ENCODE results near the gene VIM. TPM values are rescaled to one million over a fixed set of nuclear protein-coding genes. Genes with fewer than 3 reads are reported as not detected.

Gene VIM
- total and polyA plus RNA-seq, 10 of the 15 experiments (the other 5 are each of a cell fraction or from before 2014, with no cell fraction given) = 44.2 to 287 (median 188) TPM

DNA sequence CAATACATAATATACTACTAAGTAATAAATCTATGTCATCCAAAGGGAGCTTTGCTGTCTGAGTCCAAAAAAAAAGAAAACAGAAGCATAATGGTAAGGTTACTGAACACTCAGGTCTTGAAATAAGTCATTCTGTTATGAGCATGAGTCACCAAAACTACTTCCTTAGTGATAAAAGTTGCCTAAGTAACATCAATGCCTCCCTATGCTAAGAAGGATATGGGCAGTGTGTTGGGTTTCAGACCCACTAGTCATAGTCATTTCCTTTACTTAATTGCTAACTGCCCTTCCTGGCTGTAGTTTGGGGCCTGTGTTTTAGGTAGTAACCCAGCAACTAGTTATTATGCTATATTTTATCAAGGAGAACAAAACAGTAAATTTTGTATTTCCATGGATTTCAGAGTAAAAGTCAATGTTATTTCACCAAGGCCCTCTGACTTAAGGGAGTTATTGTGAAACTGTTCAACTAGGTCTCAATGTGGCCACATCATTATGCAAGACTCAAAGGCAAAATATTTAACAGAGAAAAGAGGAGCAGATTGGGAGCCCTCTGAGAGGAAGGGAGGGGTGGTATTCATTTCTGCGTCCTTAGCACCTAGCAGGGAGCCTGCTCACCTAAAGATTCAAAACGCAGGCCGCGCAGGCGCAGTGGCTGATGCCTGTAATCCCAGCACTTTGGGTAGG is 11.7 kb upstream of the VIM start (continued):
- TF ChIP-seq, protein P1, sequence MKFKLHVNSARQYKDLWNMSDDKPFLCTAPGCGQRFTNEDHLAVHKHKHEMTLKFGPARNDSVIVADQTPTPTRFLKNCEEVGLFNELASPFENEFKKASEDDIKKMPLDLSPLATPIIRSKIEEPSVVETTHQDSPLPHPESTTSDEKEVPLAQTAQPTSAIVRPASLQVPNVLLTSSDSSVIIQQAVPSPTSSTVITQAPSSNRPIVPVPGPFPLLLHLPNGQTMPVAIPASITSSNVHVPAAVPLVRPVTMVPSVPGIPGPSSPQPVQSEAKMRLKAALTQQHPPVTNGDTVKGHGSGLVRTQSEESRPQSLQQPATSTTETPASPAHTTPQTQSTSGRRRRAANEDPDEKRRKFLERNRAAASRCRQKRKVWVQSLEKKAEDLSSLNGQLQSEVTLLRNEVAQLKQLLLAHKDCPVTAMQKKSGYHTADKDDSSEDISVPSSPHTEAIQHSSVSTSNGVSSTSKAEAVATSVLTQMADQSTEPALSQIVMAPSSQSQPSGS (IDR thresholded peaks at IDR 0.05; ENCODE audit: low read length) = peak; percentile 67
- peak; percentile 73 for TF ChIP-seq RUNX3 (IDR thresholded peaks at IDR 0.05; ENCODE audit: low read length)
- TF ChIP-seq, protein P2, sequence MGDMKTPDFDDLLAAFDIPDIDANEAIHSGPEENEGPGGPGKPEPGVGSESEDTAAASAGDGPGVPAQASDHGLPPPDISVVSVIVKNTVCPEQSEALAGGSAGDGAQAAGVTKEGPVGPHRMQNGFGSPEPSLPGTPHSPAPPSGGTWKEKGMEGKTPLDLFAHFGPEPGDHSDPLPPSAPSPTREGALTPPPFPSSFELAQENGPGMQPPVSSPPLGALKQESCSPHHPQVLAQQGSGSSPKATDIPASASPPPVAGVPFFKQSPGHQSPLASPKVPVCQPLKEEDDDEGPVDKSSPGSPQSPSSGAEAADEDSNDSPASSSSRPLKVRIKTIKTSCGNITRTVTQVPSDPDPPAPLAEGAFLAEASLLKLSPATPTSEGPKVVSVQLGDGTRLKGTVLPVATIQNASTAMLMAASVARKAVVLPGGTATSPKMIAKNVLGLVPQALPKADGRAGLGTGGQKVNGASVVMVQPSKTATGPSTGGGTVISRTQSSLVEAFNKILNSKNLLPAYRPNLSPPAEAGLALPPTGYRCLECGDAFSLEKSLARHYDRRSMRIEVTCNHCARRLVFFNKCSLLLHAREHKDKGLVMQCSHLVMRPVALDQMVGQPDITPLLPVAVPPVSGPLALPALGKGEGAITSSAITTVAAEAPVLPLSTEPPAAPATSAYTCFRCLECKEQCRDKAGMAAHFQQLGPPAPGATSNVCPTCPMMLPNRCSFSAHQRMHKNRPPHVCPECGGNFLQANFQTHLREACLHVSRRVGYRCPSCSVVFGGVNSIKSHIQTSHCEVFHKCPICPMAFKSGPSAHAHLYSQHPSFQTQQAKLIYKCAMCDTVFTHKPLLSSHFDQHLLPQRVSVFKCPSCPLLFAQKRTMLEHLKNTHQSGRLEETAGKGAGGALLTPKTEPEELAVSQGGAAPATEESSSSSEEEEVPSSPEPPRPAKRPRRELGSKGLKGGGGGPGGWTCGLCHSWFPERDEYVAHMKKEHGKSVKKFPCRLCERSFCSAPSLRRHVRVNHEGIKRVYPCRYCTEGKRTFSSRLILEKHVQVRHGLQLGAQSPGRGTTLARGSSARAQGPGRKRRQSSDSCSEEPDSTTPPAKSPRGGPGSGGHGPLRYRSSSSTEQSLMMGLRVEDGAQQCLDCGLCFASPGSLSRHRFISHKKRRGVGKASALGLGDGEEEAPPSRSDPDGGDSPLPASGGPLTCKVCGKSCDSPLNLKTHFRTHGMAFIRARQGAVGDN (IDR thresholded peaks at IDR 0.05) = no peak
- peak; percentile 95 for TF ChIP-seq JUNB (IDR thresholded peaks at IDR 0.05)
- TF ChIP-seq FOXM1 (IDR thresholded peaks at IDR 0.05; ENCODE audit: low read depth, low read length) = peak; percentile 49; the same call in 1 of the 2 replicates
- no peak for TF ChIP-seq ASH2L (IDR thresholded peaks at IDR 0.05; ENCODE audit: borderline replicate concordance, low read depth)
- TF ChIP-seq, protein P3, sequence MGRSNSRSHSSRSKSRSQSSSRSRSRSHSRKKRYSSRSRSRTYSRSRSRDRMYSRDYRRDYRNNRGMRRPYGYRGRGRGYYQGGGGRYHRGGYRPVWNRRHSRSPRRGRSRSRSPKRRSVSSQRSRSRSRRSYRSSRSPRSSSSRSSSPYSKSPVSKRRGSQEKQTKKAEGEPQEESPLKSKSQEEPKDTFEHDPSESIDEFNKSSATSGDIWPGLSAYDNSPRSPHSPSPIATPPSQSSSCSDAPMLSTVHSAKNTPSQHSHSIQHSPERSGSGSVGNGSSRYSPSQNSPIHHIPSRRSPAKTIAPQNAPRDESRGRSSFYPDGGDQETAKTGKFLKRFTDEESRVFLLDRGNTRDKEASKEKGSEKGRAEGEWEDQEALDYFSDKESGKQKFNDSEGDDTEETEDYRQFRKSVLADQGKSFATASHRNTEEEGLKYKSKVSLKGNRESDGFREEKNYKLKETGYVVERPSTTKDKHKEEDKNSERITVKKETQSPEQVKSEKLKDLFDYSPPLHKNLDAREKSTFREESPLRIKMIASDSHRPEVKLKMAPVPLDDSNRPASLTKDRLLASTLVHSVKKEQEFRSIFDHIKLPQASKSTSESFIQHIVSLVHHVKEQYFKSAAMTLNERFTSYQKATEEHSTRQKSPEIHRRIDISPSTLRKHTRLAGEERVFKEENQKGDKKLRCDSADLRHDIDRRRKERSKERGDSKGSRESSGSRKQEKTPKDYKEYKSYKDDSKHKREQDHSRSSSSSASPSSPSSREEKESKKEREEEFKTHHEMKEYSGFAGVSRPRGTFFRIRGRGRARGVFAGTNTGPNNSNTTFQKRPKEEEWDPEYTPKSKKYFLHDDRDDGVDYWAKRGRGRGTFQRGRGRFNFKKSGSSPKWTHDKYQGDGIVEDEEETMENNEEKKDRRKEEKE (IDR thresholded peaks at IDR 0.05) = no peak
- no peak for TF ChIP-seq CBX5 (IDR thresholded peaks at IDR 0.05; ENCODE audit: low read depth)
- peak; percentile 41; the same call in 1 of the 2 replicates for TF ChIP-seq CHD2 (IDR thresholded peaks at IDR 0.05; ENCODE audit: borderline replicate concordance, low read depth, low read length)
- TF ChIP-seq PML (IDR thresholded peaks at IDR 0.05; ENCODE audit: low read length) = no peak
- TF ChIP-seq POLR2AphosphoS5 (IDR thresholded peaks at IDR 0.05; ENCODE audit: low read length) = no peak
- TF ChIP-seq MTA2 (IDR thresholded peaks at IDR 0.05; ENCODE audit: low read depth) = peak; percentile 87
- TF ChIP-seq ATF7 (IDR thresholded peaks at IDR 0.05; ENCODE audit: low read depth) = peak; percentile 91
- peak; percentile 57; the same call in 1 of the 2 replicates for TF ChIP-seq CREM (IDR thresholded peaks at IDR 0.05; ENCODE audit: low read depth)
- TF ChIP-seq, protein P4, sequence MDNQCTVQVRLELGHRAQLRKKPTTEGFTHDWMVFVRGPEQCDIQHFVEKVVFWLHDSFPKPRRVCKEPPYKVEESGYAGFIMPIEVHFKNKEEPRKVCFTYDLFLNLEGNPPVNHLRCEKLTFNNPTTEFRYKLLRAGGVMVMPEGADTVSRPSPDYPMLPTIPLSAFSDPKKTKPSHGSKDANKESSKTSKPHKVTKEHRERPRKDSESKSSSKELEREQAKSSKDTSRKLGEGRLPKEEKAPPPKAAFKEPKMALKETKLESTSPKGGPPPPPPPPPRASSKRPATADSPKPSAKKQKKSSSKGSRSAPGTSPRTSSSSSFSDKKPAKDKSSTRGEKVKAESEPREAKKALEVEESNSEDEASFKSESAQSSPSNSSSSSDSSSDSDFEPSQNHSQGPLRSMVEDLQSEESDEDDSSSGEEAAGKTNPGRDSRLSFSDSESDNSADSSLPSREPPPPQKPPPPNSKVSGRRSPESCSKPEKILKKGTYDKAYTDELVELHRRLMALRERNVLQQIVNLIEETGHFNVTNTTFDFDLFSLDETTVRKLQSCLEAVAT (IDR thresholded peaks at IDR 0.05) = 0 out of 2 replicates have a peak, but pooled peaks have one; percentile 35
- peak; percentile 46; the same call in 1 of the 2 replicates for TF ChIP-seq GABPA (IDR thresholded peaks at IDR 0.05; ENCODE audit: low read depth)
- TF ChIP-seq SPI1 (IDR thresholded peaks at IDR 0.05; ENCODE audit: borderline replicate concordance, insufficient read depth, low read depth, low read length) = peak; percentile 65; the same call in 1 of the 2 replicates
- TF ChIP-seq YBX1 (IDR thresholded peaks at IDR 0.05) = no peak
- 0 out of 2 replicates have a peak, but pooled peaks have one; percentile 53 for TF ChIP-seq PAX5 (IDR thresholded peaks at IDR 0.05; ENCODE audit: borderline replicate concordance, low read depth, low read length)
- TF ChIP-seq RFX5 (IDR thresholded peaks at IDR 0.05; ENCODE audit: low read depth, low read length) = 0 out of 2 replicates have a peak, but pooled peaks have one; percentile 47
- TF ChIP-seq MTA3 (IDR thresholded peaks at IDR 0.05; ENCODE audit: borderline replicate concordance, low read length) = peak; percentile 28; the same call in 1 of the 2 replicates
- TF ChIP-seq BMI1 (IDR thresholded peaks at IDR 0.05; ENCODE audit: borderline replicate concordance) = peak; percentile 65; the same call in 1 of the 2 replicates
